Fibroblast of lung (primary cell): Measurements from ENCODE around the gene C6orf15. TPM values are rescaled to one million over a fixed set of nuclear protein-coding genes. Genes with fewer than 3 reads are reported as not detected.
A peak's percentile ranks its signal among the peaks of the same experiment; 100 is the strongest.

Experiments used
- DNase-seq, 2 donors: peaks; one replicate each; pipeline versions ENCODE4 v3.0.0 to v3.0.0-alpha.2; 2010; ENCODE audit warnings: low read depth in 2 of 2
- H2AFZ ChIP-seq: 2 replicates; pipeline ENCODE4 v1.5.1; 2012; ENCODE audit warnings: low read length, control low read depth, inconsistent platforms
- H3K27ac ChIP-seq: 2 replicates; pipeline ENCODE4 v1.5.1; 2011; ENCODE audit warnings: low read length, control low read depth; ENCODE audit not compliant: insufficient read depth
- H3K27me3 ChIP-seq: 2 replicates; pipeline ENCODE4 v1.5.1; 2011; ENCODE audit warnings: mild to moderate bottlenecking, low read length; ENCODE audit not compliant: control insufficient read depth, insufficient read depth
- H3K36me3 ChIP-seq: 2 replicates; pipeline ENCODE4 v1.5.1; 2011; ENCODE audit warnings: low read length; ENCODE audit not compliant: control insufficient read depth, insufficient read depth
- H3K4me1 ChIP-seq: 2 replicates; pipeline ENCODE4 v1.5.1; 2011; ENCODE audit warnings: low read length; ENCODE audit not compliant: control insufficient read depth, insufficient read depth; ENCODE audit errors: extremely low read depth
- H3K4me2 ChIP-seq: 2 replicates; pipeline ENCODE4 v1.5.1; 2011; ENCODE audit warnings: low read length, control low read depth; ENCODE audit not compliant: insufficient read depth; ENCODE audit errors: extremely low read depth
- H3K4me3 ChIP-seq, 4 experiments: fragments of 200-600 bp in 1 of 4; sonication (generic) in 1 of 4; replicated peaks in 1 of 4; 2 replicates each; pipeline ENCODE4 v1.5.1; 2011 to 2016; ENCODE audit warnings: low read length in 4 of 4, low read depth in 3 of 4, mild to moderate bottlenecking in 3 of 4, control low read depth in 2 of 4, inconsistent platforms in 1 of 4, mixed read lengths in 1 of 4; ENCODE audit not compliant: insufficient read depth in 1 of 4; ENCODE audit errors: control extremely low read depth in 1 of 4
- H3K79me2 ChIP-seq: 2 replicates; pipeline ENCODE4 v1.5.1; 2012; ENCODE audit warnings: mild to moderate bottlenecking, low read length, inconsistent platforms; ENCODE audit not compliant: control insufficient read depth, insufficient read depth
- H3K9ac ChIP-seq: 2 replicates; pipeline ENCODE4 v1.5.1; 2011; ENCODE audit warnings: mild to moderate bottlenecking, low read length, control low read depth; ENCODE audit not compliant: insufficient read depth
- H3K9me3 ChIP-seq: 2 replicates; pipeline ENCODE4 v1.5.1; 2012; ENCODE audit warnings: low read depth, low read length; ENCODE audit not compliant: control insufficient read depth, insufficient read depth
- H4K20me1 ChIP-seq: 2 replicates; pipeline ENCODE4 v1.5.1; 2011; ENCODE audit warnings: low read length; ENCODE audit not compliant: control insufficient read depth, insufficient read depth; ENCODE audit errors: extremely low read depth
- CTCF ChIP-seq, 2 donors: IDR thresholded peaks in 1 of 2; conservative IDR thresholded peaks in 1 of 2; 1 replicate in 1 of 2; 2 replicates in 1 of 2; pipeline ENCODE4 v1.5.1; 2011 to 2012; ENCODE audit warnings: low read length in 2 of 2, control low read depth in 1 of 2, inconsistent platforms in 1 of 2, low read depth in 1 of 2, mild to moderate bottlenecking in 1 of 2
- EZH2 ChIP-seq: IDR thresholded peaks from 2 replicates; pipeline ENCODE4 v1.5.1; 2012; ENCODE audit warnings: low read length, control low read depth, mild to moderate bottlenecking; ENCODE audit errors: missing control alignments
- polyA plus RNA-seq, 2 donors: library from polyadenylated mRNA; depleted of rRNA in 1 of 2; stranded (reverse) in 1 of 2; unstranded in 1 of 2; fragments of >200 nt; gene quantifications; 2 replicates each; pipeline ENCODE4 v1.2.1, GENCODE V29; 2011 to 2012; ENCODE audit warnings: missing spikeins in 1 of 2
- total RNA-seq: library from RNA; depleted of rRNA; stranded (reverse); fragments of >200 nt; gene quantifications from 2 replicates; pipeline ENCODE4 v1.2.1, GENCODE V29; 2014

C6orf15 gene
- total and polyA plus RNA-seq, 2 donors (not counting 1 experiment from before 2014, with no cell fraction given) = not detected

GRCh38 chr6:31113861-31114540 is 1.6 kb upstream of the C6orf15 start:
- H3K79me2 ChIP-seq = no peaks in the 10 kb centered on the region
- no peaks in the 10 kb centered on the region for H3K9me3 ChIP-seq
- no peak overlapping the region for H3K4me3 ChIP-seq
- peaks cover 13% of the 10 kb centered on the region for H3K27me3 ChIP-seq
- peak overlapping the region; percentile 31 for H3K27ac ChIP-seq
- no peak for TF ChIP-seq CTCF (conservative IDR thresholded peaks at IDR 0.05 in 1 of 2, IDR thresholded peaks at IDR 0.05 in 1 of 2; ENCODE audit: low read depth in 1 of 2, low read length in 2 of 2)
- no peak for TF ChIP-seq EZH2
- no peaks in the 10 kb centered on the region for H4K20me1 ChIP-seq
- DNase-seq = peak; percentile 61 to 62
- no peak overlapping the region for H3K4me2 ChIP-seq
- peak overlapping the region; percentile 53 for H2AFZ ChIP-seq
- H3K4me1 ChIP-seq = peaks cover 19% of the 10 kb centered on the region
- no peaks in the 10 kb centered on the region for H3K36me3 ChIP-seq
- no peak overlapping the region for H3K9ac ChIP-seq

GRCh38 chr6:31111712-31112111 is 663 bp downstream of the C6orf15 start:
- Histone ChIP-seq H3K36me3 (no peaks in the 10 kb centered on the region), H3K9ac (no peak overlapping the region), H3K27ac (no peak overlapping the region), H3K4me1 (peaks cover 17% of the 10 kb centered on the region), H3K79me2 (no peaks in the 10 kb centered on the region), H3K27me3 (peaks cover 20% of the 10 kb centered on the region), H3K9me3 (no peaks in the 10 kb centered on the region), H4K20me1 (no peaks in the 10 kb centered on the region), H3K4me2 (no peak overlapping the region), H3K4me3 (no peak overlapping the region), H2AFZ (no peak overlapping the region)
- TF ChIP-seq EZH2 = no peak
- no peak for DNase-seq

- Histone ChIP-seq H4K20me1 (no peaks in the 10 kb centered on the region), H2AFZ (no peak overlapping the region), H3K27ac (no peak overlapping the region), H3K36me3 (no peaks in the 10 kb centered on the region), H3K9me3 (no peaks in the 10 kb centered on the region), H3K4me2 (no peak overlapping the region), H3K27me3 (peaks cover 20% of the 10 kb centered on the region), H3K4me1 (peaks cover 17% of the 10 kb centered on the region), H3K79me2 (no peaks in the 10 kb centered on the region), H3K9ac (no peak overlapping the region), H3K4me3 (no peak overlapping the region)
- TF ChIP-seq EZH2 (no peak), CTCF (conservative IDR thresholded peaks at IDR 0.05 in 1 of 2, IDR thresholded peaks at IDR 0.05 in 1 of 2; ENCODE audit: low read depth in 1 of 2, low read length in 2 of 2) (no peak)
- no peak for DNase-seq
Measured at GRCh38 chr6:31110825-31111582, 1.4 kb downstream of the C6orf15 start.
